NCI-H128 (cell line): ENCODE results near the gene UMPS.
A peak's percentile ranks its signal among the peaks of the same experiment; 100 is the strongest.
"Not testable (repeated sequence)": the region's sequence is repeated elsewhere in the genome, so short reads cannot be mapped to it uniquely, and the experiment has no call there.

Experiments used
- DNase-seq: peaks from one replicate; lab custom pipeline; 2025; ENCODE audit not compliant: unreplicated experiment; lab: John Stamatoyannopoulos, UW

Gene UMPS

DNA sequence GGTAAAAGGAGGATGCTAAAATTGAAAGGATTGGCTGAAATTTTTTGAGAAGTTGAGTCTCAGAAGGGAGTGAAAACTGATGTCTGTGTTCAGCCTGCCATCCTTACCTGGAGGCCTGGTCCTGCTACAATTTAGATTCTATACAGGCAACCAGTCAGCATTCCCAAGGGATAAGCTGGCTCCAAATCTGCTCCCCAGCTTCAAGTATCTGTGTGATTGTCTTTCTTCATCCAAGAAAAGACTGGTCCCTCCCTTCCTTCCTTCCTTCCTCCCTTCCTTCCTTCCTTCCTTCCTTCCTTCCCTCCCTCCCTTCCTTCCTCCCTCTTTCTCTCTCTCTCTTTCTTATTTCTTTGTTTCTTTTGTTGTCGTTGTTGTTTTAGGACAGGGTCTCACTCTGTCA lies 24.7 kb upstream of the UMPS start:
- no peak for DNase-seq

- not testable (repeated sequence) for DNase-seq
Observed at GRCh38 chr3:124707223-124707622, 23.0 kb upstream of the UMPS start.

DNA sequence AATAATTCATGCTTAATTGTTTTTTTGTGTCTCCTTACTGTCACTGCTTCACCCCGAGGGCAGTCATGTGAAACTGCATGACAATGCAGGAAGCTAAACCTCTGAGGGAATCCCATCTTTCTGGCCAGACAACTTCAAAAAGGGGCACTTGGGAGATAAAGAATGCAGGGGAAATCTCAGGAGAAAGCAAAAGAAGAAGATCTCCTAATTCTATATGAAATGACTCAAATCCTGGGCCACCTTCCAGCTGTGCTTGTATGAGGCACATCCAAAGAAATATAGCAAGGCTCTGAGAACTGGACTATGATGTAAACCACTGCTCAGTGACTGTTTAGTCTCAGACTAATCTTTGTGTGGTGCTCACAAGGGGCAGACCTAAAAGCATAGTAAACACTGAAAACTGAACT lies 22.6 kb upstream of the UMPS start:
- DNase-seq: no peak

GRCh38 chr3:124714223-124714853 lies 15.9 kb upstream of the UMPS start:
- no peak for DNase-seq

DNA sequence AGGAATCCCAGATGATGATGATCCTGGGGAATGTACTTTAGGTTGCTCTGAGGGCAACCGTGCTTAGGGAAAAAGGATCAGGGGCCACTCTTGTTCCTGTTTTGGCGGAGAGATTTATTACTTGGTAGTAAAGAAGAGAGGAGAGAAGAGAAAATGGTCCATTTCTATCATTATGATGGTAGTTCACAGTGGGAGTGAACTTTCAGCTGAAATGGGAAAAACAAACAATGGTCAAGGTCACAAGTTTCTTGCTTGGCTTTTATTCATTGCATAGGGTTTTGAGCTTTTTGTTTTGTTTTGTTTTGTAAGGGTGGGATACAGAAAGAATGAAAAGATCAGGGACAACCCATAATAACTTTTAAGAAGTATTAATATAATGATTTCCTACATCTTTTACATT lies 7.7 kb upstream of the UMPS start:
- no peak for DNase-seq

- DNase-seq: no peak
Observed at GRCh38 chr3:124730941-124731297, 667 bp downstream of the UMPS start.

GRCh38 chr3:124731760-124732159 lies 1.5 kb downstream of the UMPS start:
- no peak for DNase-seq

DNA sequence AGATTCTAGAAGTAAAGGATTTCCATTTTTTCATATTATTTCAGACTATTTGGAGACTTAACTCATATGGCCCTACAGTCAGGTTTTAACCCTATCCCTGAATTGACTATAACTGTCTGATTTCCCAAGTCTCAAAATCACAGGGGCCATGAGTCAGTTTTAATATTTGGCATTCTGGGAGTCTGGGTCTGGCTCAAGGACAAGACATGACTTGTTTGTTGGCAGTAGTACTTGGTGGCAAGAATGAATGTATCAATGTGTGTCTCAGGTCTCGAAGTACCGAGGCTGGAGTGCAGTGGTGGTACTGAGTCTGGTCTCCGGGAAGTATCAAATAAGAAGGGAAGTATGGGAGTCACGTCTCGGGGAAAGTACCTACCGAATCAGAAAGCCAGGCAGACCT lies 10.8 kb downstream of the UMPS start:
- DNase-seq: no peak

GRCh38 chr3:124745756-124746155 lies 15.5 kb downstream of the UMPS start:
- DNase-seq: no peak

DNA sequence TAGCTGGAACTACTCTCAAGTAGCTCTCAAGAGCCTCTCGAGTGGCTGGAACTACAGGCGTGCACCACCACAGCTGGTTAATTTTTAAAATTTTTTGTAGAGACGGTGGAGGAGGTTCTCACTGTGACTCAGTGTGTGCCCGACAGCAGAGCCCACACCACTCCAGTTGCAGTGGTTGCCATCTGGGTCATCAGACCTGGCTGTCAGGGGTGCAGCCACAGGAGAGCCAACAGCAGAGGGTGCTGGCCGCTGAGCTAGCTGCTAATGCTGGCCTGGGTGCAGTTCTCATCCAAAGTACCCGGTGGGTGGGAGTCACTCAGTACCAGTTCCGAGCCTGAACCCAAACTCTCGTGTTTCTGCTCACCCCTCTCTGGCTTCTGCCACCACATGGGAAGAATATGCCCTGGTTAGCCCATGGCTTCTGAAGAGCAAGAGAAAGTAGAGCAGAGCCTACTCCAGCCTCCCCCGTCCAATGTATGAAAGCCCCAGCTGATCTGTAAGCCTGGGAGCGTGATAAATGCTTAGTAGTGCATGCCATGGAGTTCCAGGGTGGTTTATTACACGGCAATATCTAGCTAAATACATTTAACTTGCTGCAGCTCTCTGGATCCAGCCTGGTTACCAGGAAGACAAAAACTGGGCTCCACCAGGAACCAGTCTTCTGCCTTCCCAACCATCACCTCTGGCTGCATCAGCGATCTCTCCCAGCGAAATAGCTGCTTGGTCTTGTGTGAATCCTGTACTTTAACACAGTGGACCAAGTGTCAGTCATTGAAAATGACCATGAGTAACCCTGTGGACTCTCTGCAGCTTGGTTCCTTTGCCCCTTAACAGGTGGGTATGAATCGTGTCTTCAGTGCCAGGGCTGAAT lies 17.1 kb downstream of the UMPS start:
- DNase-seq: no peak

DNA sequence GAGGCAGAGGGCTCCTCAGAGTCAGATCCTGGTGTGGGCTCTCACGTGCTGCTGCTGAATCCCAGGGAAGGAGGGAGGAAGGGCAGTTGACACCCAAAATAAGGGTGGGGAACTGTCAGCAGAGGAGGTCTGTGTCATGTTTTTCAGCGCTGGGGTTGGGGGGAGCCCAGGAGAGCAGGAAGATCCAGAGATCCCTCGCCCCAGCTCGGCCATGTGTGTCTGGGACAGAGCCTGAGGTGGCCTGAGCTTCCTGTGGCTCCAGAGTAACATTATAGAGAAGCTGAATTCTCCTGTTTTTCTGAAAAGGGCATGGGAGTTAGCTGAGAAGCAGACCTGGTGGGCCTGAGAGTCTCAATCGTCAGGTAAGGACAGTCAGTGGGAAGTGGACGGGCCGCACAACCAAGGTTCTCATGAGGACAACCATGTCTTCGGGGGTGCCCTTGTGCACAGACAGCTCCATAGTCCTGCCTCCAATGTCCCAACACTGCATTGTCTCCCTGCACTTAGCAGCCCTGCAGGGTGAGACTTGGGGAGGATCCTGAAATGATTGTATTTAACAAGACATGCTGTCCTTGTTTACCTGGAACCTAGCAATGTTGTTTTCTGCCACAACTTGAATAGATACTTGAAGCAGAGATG lies 18.4 kb downstream of the UMPS start:
- no peak for DNase-seq

- not testable (repeated sequence) for DNase-seq
Observed at GRCh38 chr3:124749877-124750276, 19.6 kb downstream of the UMPS start.

GRCh38 chr3:124751501-124751900 lies 21.2 kb downstream of the UMPS start:
- DNase-seq: no peak

DNA sequence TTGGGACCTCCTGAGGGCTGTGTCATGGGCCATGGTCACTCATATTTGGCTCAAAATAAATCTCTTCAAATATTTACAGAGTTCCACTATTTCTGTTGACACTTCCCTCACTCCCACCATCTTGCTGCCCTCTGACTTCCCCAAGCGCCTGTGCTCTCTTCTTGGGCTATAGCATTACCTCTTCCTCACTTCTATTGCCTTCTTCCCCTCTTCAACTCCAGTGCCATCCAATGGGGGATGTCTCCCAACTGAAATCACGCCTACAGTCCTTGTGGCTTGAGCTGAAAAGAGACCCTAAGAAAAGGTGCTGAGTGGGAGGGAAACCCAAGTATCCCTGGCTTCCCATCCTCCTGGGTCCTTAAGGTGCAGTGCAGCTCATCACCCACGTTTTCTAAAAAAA lies 21.8 kb downstream of the UMPS start:
- no peak for DNase-seq

GRCh38 chr3:124757926-124758325 lies 27.7 kb downstream of the UMPS start:
- DNase-seq: not testable (repeated sequence)

DNA sequence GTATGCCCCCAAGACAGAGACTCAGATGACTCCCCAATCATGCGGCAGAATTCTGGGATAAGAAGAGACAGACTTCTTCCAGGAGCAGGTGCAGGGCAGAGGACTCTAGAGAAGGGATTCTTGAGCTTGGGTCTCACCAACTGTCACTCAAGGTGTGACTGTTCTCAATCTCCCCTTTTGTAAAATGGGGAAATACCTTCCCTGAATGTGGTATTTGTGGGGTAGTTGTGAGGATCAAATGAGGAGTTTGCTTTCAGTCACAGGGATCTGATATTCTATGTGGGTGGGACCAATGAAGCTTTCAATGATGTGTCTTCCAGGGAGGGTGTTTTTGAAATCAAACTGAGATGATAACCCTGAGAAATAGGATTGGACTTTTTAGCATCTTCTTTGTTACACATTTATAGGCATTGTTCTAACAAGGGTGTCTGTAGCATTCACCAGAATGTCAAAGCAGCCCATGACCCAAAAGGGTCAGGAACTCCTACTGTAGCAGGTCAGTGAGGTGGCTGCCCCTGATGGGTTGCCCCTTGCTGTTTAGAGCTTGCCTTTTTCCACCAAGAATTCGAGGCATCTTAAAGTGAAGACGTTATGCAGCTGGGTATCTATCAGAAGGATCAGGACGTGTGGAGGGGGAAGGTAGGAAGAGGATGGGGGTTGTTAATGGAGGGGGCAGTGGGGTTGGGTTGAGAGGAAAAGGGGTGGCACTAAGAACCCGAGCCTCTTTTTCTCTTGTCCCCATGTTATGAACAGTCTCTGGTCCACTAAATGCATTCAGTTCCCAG lies 28.8 kb downstream of the UMPS start:
- DNase-seq: no peak

GRCh38 chr3:124759666-124760401 lies 29.6 kb downstream of the UMPS start:
- no peak for DNase-seq

DNA sequence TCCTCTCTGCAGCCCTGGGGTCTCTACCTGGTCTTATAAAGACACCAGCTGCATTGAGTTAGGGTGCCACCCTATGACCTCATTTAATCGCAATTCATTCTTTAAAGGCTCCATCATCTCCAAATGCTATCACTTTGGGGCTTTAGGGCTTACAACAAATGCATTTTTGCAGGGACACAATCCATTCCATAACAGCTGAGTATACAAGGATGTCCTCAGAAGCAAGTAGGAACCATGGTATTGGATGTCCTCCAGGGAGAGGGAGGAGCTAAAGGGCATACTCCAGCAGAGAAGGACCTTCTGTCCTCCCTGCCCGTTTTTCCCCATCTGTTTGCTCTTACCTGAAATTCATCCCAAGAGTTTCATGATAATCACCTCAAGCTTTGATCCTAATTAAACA lies 30.3 kb downstream of the UMPS start:
- DNase-seq: no peak

DNA sequence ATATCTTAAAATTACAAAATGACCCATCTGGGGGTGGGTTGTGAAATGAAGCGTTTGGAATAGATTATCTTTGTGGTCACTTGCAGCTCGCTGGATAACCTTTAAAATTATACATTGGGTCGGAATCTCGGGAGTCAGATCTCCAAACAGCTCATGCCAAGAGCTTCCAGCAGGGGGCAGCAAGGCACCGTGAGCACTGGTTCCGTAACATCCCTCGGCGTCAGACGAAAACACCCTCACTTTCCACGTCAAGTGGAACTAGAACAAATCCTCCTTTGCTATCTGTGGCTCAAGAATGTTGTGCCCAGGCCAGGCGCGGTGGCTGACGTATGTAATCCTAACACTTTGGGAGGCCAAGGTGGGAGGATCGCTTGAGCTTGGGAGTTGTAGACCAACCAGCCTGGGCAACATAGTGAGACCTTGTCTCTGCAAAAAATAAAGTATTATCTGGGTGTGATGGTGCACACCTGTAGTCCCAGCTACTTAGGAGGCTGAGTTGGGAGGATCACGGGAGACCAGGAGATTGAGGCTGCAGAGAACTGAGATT lies 31.1 kb downstream of the UMPS start:
- DNase-seq: peak; percentile 68

GRCh38 chr3:124761935-124762660 lies 31.8 kb downstream of the UMPS start:
- no peak for DNase-seq
